ENCODE results near the gene C6orf132. TPM values are rescaled to one million over a fixed set of nuclear protein-coding genes. Genes with fewer than 3 reads are reported as not detected.
A peak's percentile ranks its signal among the peaks of the same experiment; 100 is the strongest.

The C6orf132 gene
- total RNA-seq, 1 donor from 2014 or later: 0.18 TPM

DNA sequence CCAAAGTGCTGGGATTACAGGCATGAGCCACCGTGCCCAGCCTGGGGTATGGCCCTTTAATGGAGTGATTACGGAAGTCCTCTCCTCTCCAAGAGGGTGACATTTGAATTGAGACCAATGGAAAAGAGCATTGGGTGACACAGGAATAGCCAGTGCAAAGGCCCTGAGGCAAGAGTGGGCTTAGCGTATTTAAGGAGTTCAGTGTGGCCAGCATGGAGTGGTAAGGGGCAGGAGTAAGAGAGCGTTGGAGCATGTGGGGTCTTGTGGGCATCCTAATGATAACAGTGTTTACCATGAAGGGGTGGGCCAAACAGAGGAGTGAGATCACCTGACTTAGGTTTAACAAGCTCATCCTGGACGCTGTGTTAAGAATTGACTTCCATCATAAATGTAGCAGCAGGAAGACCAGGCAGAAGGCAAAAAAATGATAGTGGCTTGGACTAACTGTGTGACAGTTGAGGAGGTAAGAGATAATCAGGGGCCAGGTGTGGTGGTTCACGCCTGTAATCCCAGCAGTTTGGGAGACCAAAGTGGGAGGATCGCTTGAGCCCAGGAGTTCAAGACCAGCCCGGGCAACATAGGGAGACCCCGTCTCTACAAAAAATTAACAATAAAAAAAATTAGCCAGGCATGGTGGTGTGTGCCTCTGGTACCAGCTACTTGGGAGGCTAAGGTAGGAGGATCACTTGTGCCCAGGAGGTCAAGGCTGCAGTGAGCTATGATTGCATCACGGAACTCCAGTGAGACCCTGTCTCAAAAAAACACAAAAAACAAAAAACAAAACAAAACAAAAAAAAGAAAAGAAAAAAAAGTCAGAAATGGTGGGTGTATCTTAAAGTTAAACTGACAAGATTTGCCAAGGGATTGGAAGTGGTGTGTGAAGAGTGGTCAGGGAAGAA, 51.4 kb downstream of the C6orf132 start:
- Mint-ChIP-seq H3K27ac (no peak overlapping the region), H3K36me3 (ENCODE audit: low read depth) (no peaks in the 10 kb centered on the region), H3K9me3 (no peaks in the 10 kb centered on the region), H3K4me3 (no peak overlapping the region), H3K4me1 (ENCODE audit: low read depth) (no peaks in the 10 kb centered on the region), H3K27me3 (ENCODE audit: insufficient read depth) (no peaks in the 10 kb centered on the region)
- intact Hi-C loops (cut with micrococcal nuclease): no loop called here
- no peak for DNase-seq (ENCODE audit: low spot score)

DNA sequence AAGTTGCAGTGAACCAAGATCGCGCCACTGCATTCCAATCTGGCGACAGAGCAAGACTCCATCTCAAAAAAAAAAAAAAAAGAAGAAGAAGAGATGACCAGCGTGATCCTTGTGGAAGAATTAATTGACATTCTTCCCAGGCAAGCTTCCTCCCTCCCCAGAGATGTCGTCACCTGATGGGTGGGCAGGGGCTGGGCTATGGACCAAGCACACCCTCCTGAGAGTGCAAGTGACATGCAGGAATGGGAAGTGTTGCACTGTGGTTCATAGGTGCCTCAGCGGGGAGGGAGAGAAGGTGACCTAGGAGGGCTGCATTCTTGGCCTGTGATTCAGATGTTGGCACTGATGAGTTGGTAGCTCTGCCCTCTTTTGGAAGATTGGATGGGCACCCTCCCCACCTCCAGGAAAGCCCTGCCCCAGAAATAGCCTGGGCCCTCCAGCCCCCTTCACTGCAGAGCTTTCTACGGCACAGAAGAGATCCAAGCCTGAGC, 54.3 kb downstream of the C6orf132 start:
- no peaks in the 10 kb centered on the region for H3K27me3 Mint-ChIP-seq (ENCODE audit: insufficient read depth)
- H3K27ac Mint-ChIP-seq: no peak overlapping the region
- no peak overlapping the region for H3K4me3 Mint-ChIP-seq
- DNase-seq (ENCODE audit: low spot score): no peak
- H3K36me3 Mint-ChIP-seq (ENCODE audit: low read depth): peaks cover 2% of the 10 kb centered on the region
- H3K9me3 Mint-ChIP-seq: no peaks in the 10 kb centered on the region
- intact Hi-C loops (cut with micrococcal nuclease): no loop called here
- no peaks in the 10 kb centered on the region for H3K4me1 Mint-ChIP-seq (ENCODE audit: low read depth)

DNA sequence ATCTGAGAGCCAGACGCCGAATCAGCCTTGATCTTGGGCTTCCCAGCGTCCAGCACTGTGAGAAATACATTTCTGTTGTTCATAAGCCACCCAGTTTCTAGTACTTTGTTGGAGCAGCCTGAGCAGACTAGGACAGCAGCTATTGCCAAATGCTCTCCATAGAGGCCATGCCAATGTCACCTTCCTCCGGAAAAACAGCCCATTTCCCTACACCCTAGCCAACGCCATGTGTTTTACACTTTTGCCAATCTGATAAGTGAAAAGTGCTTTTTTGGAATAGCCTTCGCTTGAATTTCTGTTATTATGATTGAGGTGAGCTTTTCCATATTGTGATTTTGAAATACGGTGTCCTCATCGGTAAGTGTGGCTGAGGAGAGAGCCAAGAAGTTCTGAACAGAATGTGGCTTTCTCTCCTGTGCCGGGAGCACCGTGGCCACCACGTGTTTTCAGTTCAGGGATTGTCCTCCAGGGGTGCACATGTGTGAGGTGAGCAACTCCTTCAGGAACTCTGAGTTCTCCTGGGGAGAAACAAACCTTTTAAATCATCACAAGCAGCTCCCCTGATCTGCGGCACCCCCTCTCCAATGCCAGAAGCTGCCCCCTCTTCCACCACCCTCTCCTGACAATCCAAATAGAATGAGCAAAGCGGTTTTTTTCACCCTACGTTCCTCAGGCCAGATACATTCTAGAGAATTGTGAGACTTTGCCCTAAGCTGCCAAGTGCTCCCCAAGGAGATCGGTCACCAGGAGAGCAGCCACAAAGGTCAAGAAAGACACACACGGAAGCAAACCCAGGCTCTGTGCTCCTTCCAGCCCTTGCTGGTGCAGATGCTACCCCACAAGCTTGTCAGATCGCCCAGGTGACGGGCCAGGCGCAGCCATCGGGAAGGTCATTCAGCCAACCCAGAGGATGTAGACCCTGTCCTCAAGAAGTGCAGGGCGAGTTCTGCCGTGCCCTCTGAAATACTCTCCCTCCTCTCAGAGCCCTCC, 56.1 kb downstream of the C6orf132 start:
- Mint-ChIP-seq H3K27ac (no peak overlapping the region), H3K4me3 (no peak overlapping the region), H3K9me3 (no peaks in the 10 kb centered on the region), H3K27me3 (ENCODE audit: insufficient read depth) (no peaks in the 10 kb centered on the region), H3K36me3 (ENCODE audit: low read depth) (peaks cover 2% of the 10 kb centered on the region), H3K4me1 (ENCODE audit: low read depth) (no peaks in the 10 kb centered on the region)
- no peak for DNase-seq (ENCODE audit: low spot score)
- intact Hi-C loops (cut with micrococcal nuclease): no loop called here

DNA sequence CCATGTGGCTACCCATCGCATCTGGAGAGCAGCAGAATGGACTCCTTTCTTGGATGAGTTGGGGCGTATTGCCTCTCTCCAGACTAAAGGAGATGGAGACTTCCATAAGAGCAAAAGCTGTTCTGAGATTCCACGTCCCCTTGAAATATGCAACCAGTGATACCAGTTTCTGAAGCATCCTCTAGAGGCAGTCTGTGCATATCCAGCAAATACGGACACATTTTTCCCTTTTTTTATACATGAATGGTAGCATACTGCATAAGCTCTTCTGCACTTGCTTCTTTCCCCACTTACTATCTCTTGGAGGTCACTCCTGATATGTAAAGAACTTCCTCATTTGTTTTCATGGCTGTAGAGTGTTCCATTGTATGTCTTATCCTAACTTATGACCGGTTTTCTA, 57.5 kb downstream of the C6orf132 start:
- Mint-ChIP-seq H3K9me3 (no peaks in the 10 kb centered on the region), H3K4me1 (ENCODE audit: low read depth) (no peaks in the 10 kb centered on the region), H3K27ac (no peak overlapping the region), H3K4me3 (no peak overlapping the region), H3K27me3 (ENCODE audit: insufficient read depth) (no peaks in the 10 kb centered on the region), H3K36me3 (ENCODE audit: low read depth) (peaks cover 5% of the 10 kb centered on the region)
- intact Hi-C loops (cut with micrococcal nuclease): no loop called here
- no peak for DNase-seq (ENCODE audit: low spot score)

DNA sequence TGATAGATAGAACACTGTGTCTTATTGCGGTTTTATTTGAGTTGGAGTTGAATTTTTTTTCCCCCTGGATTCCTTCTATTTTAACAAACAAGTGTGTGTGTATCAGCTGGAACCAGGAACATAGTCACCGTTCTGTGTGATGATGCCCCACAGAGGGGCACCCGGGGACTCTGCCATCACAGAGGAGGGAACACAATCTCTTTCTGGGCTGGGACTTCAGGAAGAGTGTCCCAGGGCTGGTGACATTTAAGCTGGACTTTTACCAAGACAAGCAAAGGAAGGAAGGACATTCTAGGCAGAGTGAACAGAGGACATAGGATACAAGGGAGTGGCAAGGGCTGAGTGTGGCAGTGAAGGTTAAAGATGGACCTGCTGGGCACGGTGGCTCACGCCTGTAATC, 58.9 kb downstream of the C6orf132 start:
- Mint-ChIP-seq H3K4me1 (ENCODE audit: low read depth) (no peaks in the 10 kb centered on the region), H3K4me3 (no peak overlapping the region), H3K36me3 (ENCODE audit: low read depth) (peaks cover 5% of the 10 kb centered on the region), H3K27ac (peak overlapping the region; percentile 7), H3K9me3 (no peaks in the 10 kb centered on the region), H3K27me3 (ENCODE audit: insufficient read depth) (no peaks in the 10 kb centered on the region)
- intact Hi-C loops (cut with micrococcal nuclease): no loop called here
- no peak for DNase-seq (ENCODE audit: low spot score)

DNA sequence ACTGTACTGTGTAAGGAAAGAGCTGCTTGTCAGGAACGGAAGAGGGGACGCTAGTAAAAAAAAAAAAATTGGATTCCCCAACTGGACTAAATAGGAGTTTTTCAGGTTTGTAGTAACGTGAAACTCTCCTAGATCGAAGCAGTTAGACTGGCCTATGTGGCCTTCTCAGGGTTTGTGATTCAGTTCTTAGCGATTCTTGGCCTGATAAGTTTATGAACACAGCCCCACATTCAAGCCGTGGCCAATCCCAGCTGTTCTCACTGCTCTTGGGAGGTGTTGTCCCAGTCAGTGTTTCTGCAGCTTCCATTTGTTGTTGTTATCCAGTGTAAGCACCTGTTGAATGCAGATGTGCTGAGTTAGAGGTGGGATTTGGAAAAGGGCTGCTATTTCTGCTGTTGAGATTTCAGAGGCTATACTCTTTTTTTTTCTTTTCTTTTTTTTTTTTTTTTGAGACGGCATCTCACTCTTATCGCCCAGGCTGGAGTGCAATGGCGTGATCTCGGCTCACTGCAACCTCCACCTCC, 62.4 kb downstream of the C6orf132 start:
- Mint-ChIP-seq H3K27ac (no peak overlapping the region), H3K27me3 (ENCODE audit: insufficient read depth) (no peaks in the 10 kb centered on the region), H3K36me3 (ENCODE audit: low read depth) (peaks cover 16% of the 10 kb centered on the region), H3K4me3 (no peak overlapping the region), H3K9me3 (no peaks in the 10 kb centered on the region), H3K4me1 (ENCODE audit: low read depth) (no peaks in the 10 kb centered on the region)
- intact Hi-C loops (cut with micrococcal nuclease): loop anchor here (5.0 kb wide), 1 partner anchor 467 kb away; no protein-coding TSS in a partner anchor
- no peak for DNase-seq (ENCODE audit: low spot score)

DNA sequence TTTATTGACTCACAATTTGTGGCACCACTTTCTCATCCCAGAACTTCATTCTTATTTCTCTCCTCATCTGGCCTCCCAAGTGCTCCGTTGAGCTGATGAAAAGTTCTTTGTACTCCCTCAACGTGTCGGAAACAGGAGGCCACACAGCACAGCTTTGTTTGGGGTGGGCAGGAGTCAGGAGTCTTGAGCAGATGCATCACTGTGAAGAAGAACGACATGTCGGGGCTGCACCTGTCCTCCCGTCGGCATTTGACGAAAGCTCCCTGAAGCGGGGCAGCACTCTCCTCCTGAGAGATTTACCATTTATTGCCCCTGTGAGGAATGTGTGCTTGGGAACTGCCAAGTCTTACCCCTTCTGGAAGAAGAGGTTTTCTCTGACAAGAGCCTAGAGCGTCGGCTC, 64.0 kb downstream of the C6orf132 start:
- intact Hi-C loops (cut with micrococcal nuclease): loop anchor here (5.0 kb wide), 1 partner anchor 469 kb away; no protein-coding TSS in a partner anchor

DNA sequence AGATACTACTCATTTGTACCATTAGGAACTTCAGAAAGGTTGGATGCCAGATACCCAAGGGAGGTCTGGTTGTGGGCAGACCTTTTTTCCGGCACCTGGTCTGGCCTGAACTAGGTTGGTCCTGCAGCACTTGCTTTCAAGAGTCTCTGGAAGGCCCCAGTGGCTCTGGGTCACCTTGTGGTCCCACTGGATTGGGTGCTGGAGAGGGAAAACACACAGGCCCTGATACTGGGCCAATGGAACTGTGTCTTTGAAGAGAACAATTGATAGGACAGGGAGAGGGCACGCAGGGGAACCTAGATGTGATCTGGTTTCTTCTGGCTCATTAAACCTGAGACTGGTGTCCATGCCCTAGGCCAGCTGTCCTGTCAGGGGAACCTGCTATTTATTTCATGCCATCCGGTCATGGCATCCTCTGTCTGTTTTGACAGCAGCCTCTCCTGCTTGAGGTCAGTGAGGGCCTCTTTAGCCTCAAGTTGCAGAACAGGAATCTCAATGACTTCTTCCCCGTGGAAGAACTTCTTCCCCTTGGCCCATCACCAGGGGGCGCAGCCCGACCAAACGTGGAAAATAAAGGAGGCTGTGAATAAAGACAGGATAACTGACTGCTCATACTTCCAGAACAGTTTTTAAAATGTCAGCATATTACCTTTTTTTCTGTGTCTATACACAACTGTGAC, 67.1 kb downstream of the C6orf132 start:
- Mint-ChIP-seq H3K36me3 (ENCODE audit: low read depth) (peaks cover 35% of the 10 kb centered on the region), H3K27ac (no peak overlapping the region), H3K27me3 (ENCODE audit: insufficient read depth) (no peaks in the 10 kb centered on the region), H3K4me1 (ENCODE audit: low read depth) (peaks cover 8% of the 10 kb centered on the region), H3K4me3 (no peak overlapping the region), H3K9me3 (no peaks in the 10 kb centered on the region)
- intact Hi-C loops (cut with micrococcal nuclease): loop anchor here (1.0 to 5.0 kb wide), 4 partner anchors 29 to 472 kb away; no protein-coding TSS in a partner anchor
- DNase-seq (ENCODE audit: low spot score): peak; percentile 33

More for the DNA sequence above, 64.0 kb downstream of the C6orf132 start:
- no peak overlapping the region for H3K4me3 Mint-ChIP-seq
- DNase-seq (ENCODE audit: low spot score): no peak
- no peaks in the 10 kb centered on the region for H3K9me3 Mint-ChIP-seq
- H3K27ac Mint-ChIP-seq: no peak overlapping the region
- peaks cover 4% of the 10 kb centered on the region for H3K4me1 Mint-ChIP-seq (ENCODE audit: low read depth)
- no peaks in the 10 kb centered on the region for H3K27me3 Mint-ChIP-seq (ENCODE audit: insufficient read depth)
- peaks cover 24% of the 10 kb centered on the region for H3K36me3 Mint-ChIP-seq (ENCODE audit: low read depth)

DNA sequence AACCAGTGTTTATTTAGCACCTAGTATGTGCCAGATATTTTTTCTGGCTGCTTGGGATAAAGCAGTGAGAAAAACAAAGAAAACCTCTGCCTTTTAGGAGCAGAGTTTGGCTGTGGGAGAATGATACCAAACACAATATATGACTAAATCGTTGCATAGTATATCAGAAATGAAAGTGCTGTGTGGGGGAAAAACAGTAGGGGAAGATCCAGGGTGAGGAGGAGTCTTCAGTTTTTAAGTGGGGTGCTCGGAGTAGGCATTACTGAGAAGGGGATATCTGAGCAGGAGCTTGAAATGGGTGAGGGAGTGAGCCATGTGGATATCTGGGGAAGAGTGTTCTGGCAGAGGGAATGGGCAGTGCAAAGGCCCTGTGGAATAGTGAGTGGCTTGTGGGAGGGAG, 69.1 kb downstream of the C6orf132 start:
- intact Hi-C loops (cut with micrococcal nuclease): no loop called here
- peaks cover 34% of the 10 kb centered on the region for H3K36me3 Mint-ChIP-seq (ENCODE audit: low read depth)
- peaks cover 8% of the 10 kb centered on the region for H3K4me1 Mint-ChIP-seq (ENCODE audit: low read depth)
- no peaks in the 10 kb centered on the region for H3K9me3 Mint-ChIP-seq
- H3K4me3 Mint-ChIP-seq: no peak overlapping the region
- H3K27ac Mint-ChIP-seq: peak overlapping the region; percentile 87
- DNase-seq (ENCODE audit: low spot score): no peak
- H3K27me3 Mint-ChIP-seq (ENCODE audit: insufficient read depth): no peaks in the 10 kb centered on the region

DNA sequence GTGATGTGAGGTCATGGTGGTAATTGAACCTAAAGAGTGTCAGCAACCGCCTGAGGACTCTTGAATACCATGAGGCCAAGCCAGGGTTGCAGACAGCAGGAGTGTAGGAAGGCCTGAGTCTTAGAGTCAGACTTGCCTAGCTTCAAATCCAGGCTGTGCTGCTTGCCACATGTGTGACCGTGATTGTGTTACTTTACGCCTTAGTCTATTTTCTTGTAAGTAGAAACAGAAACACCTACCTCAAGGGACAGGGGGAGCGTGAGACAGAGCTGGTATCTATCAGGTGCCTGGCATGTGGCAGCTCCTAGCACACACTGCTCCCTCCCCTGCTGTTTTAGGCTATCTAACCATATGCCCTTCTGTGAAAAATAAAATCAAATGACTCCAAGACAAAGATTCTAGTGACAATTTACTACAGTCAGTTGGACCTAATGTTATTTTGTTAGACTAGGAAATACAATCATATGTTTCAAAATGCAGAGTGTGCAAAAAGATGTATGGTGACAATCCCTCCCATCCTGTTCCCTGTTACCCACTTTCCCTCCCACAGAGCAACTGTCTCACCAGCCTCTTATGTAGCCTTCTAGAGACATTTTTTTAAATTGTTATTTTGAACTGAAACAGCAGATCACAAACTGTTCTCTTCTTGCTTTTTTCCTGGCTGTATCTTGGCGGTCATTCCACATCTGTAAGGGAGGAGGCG, 70.4 kb downstream of the C6orf132 start:
- Mint-ChIP-seq H3K4me3 (no peak overlapping the region), H3K9me3 (no peaks in the 10 kb centered on the region), H3K36me3 (ENCODE audit: low read depth) (peaks cover 29% of the 10 kb centered on the region), H3K27ac (no peak overlapping the region), H3K4me1 (ENCODE audit: low read depth) (peaks cover 8% of the 10 kb centered on the region), H3K27me3 (ENCODE audit: insufficient read depth) (no peaks in the 10 kb centered on the region)
- intact Hi-C loops (cut with micrococcal nuclease): no loop called here
- no peak for DNase-seq (ENCODE audit: low spot score)

DNA sequence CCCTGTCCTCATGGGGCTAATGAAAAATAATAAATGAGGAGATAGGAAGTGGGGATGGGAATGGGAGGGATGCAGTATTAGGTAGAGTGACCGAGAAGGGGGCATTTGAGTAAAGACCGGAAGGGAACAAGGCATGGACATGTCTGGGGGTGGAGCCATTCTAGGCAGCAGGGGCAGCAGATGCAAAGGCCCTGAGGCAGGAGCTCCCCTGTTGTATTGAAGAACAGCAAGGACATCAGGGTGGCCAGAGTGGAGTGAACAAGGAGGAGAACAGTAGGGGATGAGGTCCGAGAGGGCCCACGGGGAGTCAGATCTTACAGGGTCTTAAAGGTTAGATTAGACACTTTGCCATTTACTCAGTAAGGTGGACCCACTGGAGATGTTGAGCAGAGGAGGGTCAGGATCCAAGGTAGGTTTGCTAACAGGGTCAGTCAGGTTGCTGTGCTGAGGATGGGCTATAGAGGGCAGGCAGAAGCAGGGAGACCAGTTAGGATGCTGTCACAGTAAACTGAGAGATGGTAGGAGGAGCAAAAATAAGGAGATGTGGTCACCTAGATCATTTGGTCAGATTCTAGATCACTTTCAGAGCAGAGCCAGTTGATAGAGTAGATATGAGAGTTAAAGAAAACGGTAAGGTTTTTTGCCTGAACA, 73.4 kb downstream of the C6orf132 start:
- no peak overlapping the region for H3K4me3 Mint-ChIP-seq
- peaks cover 8% of the 10 kb centered on the region for H3K4me1 Mint-ChIP-seq (ENCODE audit: low read depth)
- H3K36me3 Mint-ChIP-seq (ENCODE audit: low read depth): peaks cover 23% of the 10 kb centered on the region
- intact Hi-C loops (cut with micrococcal nuclease): no loop called here
- H3K27ac Mint-ChIP-seq: no peak overlapping the region
- DNase-seq (ENCODE audit: low spot score): no peak
- H3K27me3 Mint-ChIP-seq (ENCODE audit: insufficient read depth): no peaks in the 10 kb centered on the region
- no peaks in the 10 kb centered on the region for H3K9me3 Mint-ChIP-seq

All from activated T-helper 1 cell treated with anti-CD3 and anti-CD28 coated beads, Interleukin-12 subunit alpha, Interleukin-12 subunit beta, Interleukin-2, Interleukin-4 antibody, amounts not matched to agents 30 ng/mL and 10 ng/mL and 1 ng/mL, durations not matched to agents 14 hours and 24 hours and 36 hours (primary cell).